Astrocyte (in vitro differentiated cells and primary cell): ENCODE data around the gene CHMP1B. TPM values are rescaled to one million over a fixed set of nuclear protein-coding genes. Genes with fewer than 3 reads are reported as not detected.

Experiments
- DNase-seq: peaks from one replicate; pipeline ENCODE4 v3.0.0-alpha.2; 2010; ENCODE audit warnings: low read depth
- FAIRE-seq: peaks from 2 replicates; lab custom pipeline; 2011; peaks lifted over from hg19 to GRCh38; lab: Jason Lieb, UNC
- H2AFZ ChIP-seq: 2 replicates; pipeline ENCODE4 v1.6.0; 2012; ENCODE audit warnings: low read depth, low read length, inconsistent platforms
- H3K27ac ChIP-seq: 2 replicates; pipeline ENCODE4 v1.5.1; 2011; ENCODE audit warnings: low read depth, low read length, inconsistent platforms
- H3K27me3 ChIP-seq: 2 replicates; pipeline ENCODE4 v1.6.0; 2011; ENCODE audit warnings: low read length, inconsistent platforms; ENCODE audit not compliant: insufficient read depth
- H3K36me3 ChIP-seq: 2 replicates; pipeline ENCODE4 v1.5.1; 2011; ENCODE audit warnings: low read length, inconsistent platforms; ENCODE audit not compliant: insufficient read depth
- H3K4me1 ChIP-seq: 2 replicates; pipeline ENCODE4 v1.5.1; 2011; ENCODE audit warnings: low read length, inconsistent platforms; ENCODE audit not compliant: insufficient read depth
- H3K4me2 ChIP-seq: 2 replicates; pipeline ENCODE4 v1.6.0; 2012; ENCODE audit warnings: low read length, inconsistent platforms
- H3K4me3 ChIP-seq: 2 replicates; pipeline ENCODE4 v1.5.1; 2011; ENCODE audit warnings: low read depth, mild to moderate bottlenecking, low read length, inconsistent platforms; ENCODE audit not compliant: insufficient read depth
- H3K79me2 ChIP-seq: 2 replicates; pipeline ENCODE4 v1.6.0; 2012; ENCODE audit warnings: mild to moderate bottlenecking, low read length, inconsistent platforms; ENCODE audit not compliant: insufficient read depth
- H3K9ac ChIP-seq: 2 replicates; pipeline ENCODE4 v1.6.0; 2012; ENCODE audit warnings: mild to moderate bottlenecking, low read length, inconsistent platforms
- H3K9me3 ChIP-seq: 2 replicates; pipeline ENCODE4 v1.5.1; 2012; ENCODE audit warnings: low read depth, mild to moderate bottlenecking, low read length, inconsistent platforms; ENCODE audit not compliant: insufficient read depth
- H4K20me1 ChIP-seq: 2 replicates; pipeline ENCODE4 v1.6.0; 2012; ENCODE audit warnings: low read length, inconsistent platforms; ENCODE audit not compliant: insufficient read depth
- H3K27ac Mint-ChIP-seq: one replicate; pipeline ENCODE4 v1.8.0; 2021; ENCODE audit warnings: mild to moderate bottlenecking, mixed read lengths; ENCODE audit not compliant: unreplicated experiment
- H3K27me3 Mint-ChIP-seq: one replicate; pipeline ENCODE4 v1.8.0; 2021; ENCODE audit warnings: low read depth, mixed read lengths; ENCODE audit not compliant: unreplicated experiment
- H3K36me3 Mint-ChIP-seq: one replicate; pipeline ENCODE4 v1.8.0; 2021; ENCODE audit warnings: low read depth, mixed read lengths; ENCODE audit not compliant: unreplicated experiment
- H3K4me1 Mint-ChIP-seq: one replicate; pipeline ENCODE4 v1.8.0; 2021; ENCODE audit warnings: low read depth, mixed read lengths; ENCODE audit not compliant: unreplicated experiment
- H3K4me3 Mint-ChIP-seq: one replicate; pipeline ENCODE4 v1.8.0; 2021; ENCODE audit warnings: mild to moderate bottlenecking, moderate library complexity, mixed read lengths; ENCODE audit not compliant: unreplicated experiment
- H3K9me3 Mint-ChIP-seq: one replicate; pipeline ENCODE4 v1.8.0; 2021; ENCODE audit warnings: mild to moderate bottlenecking, mixed read lengths; ENCODE audit not compliant: unreplicated experiment
- EZH2 ChIP-seq: IDR thresholded peaks from 2 replicates; pipeline ENCODE4 v1.6.1; 2012; ENCODE audit warnings: mild to moderate bottlenecking, low read length, inconsistent platforms; ENCODE audit not compliant: insufficient read depth
- total RNA-seq: library from RNA; stranded (reverse); gene quantifications from 2 replicates; pipeline ENCODE4 v1.2.1, GENCODE V29; 2021
- TF ChIP-seq, protein P1 (sequence below): IDR thresholded peaks from 2 replicates; pipeline ENCODE4 v1.5.1; 2011; ENCODE audit warnings: low read depth, mild to moderate bottlenecking, inconsistent platforms, low read length, moderate library complexity; ENCODE audit not compliant: insufficient read depth

Gene CHMP1B
- total RNA-seq, 1 donor from 2014 or later = 49.7 TPM

DNA sequence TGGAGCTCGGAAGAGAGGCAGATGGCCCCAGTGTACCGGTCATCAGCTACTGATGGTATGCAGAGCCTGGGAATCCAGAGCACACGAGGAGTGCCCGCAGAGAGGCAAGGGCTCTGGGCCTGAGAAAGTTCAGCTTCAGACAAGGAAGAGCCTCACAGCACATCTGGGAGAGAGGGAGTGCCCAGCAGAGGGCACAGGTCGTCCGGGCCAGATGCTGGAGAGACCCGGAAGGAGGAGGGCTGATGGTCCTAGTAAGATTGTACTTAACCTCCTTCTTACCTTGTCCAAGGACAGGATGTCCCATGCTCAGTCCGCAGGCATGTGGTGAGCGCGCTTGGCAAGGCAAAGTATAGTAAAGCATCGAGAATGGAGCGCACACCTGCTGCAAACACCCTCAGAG, 24.4 kb upstream of the CHMP1B start:
- no peak overlapping the region for H3K9ac ChIP-seq
- no peaks in the 10 kb centered on the region for H3K36me3 ChIP-seq
- no peaks in the 10 kb centered on the region for H3K79me2 ChIP-seq
- FAIRE-seq = no peak
- H3K4me1 ChIP-seq = no peaks in the 10 kb centered on the region
- H3K9me3 ChIP-seq = no peaks in the 10 kb centered on the region
- no peaks in the 10 kb centered on the region for H3K27me3 ChIP-seq
- no peak overlapping the region for H3K4me3 ChIP-seq
- H4K20me1 ChIP-seq = no peaks in the 10 kb centered on the region
- H3K27me3 Mint-ChIP-seq = no peaks in the 10 kb centered on the region
- H3K27ac Mint-ChIP-seq = no peak overlapping the region
- H3K4me1 Mint-ChIP-seq = peaks cover 6% of the 10 kb centered on the region
- DNase-seq = no peak
- H3K36me3 Mint-ChIP-seq = no peaks in the 10 kb centered on the region
- no peak overlapping the region for H3K27ac ChIP-seq
- TF ChIP-seq, protein P1, sequence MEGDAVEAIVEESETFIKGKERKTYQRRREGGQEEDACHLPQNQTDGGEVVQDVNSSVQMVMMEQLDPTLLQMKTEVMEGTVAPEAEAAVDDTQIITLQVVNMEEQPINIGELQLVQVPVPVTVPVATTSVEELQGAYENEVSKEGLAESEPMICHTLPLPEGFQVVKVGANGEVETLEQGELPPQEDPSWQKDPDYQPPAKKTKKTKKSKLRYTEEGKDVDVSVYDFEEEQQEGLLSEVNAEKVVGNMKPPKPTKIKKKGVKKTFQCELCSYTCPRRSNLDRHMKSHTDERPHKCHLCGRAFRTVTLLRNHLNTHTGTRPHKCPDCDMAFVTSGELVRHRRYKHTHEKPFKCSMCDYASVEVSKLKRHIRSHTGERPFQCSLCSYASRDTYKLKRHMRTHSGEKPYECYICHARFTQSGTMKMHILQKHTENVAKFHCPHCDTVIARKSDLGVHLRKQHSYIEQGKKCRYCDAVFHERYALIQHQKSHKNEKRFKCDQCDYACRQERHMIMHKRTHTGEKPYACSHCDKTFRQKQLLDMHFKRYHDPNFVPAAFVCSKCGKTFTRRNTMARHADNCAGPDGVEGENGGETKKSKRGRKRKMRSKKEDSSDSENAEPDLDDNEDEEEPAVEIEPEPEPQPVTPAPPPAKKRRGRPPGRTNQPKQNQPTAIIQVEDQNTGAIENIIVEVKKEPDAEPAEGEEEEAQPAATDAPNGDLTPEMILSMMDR = no peak
- no peak for TF ChIP-seq EZH2
- H3K4me2 ChIP-seq = no peak overlapping the region
- H3K9me3 Mint-ChIP-seq = no peaks in the 10 kb centered on the region
- H3K4me3 Mint-ChIP-seq = no peak overlapping the region
- no peak overlapping the region for H2AFZ ChIP-seq

DNA sequence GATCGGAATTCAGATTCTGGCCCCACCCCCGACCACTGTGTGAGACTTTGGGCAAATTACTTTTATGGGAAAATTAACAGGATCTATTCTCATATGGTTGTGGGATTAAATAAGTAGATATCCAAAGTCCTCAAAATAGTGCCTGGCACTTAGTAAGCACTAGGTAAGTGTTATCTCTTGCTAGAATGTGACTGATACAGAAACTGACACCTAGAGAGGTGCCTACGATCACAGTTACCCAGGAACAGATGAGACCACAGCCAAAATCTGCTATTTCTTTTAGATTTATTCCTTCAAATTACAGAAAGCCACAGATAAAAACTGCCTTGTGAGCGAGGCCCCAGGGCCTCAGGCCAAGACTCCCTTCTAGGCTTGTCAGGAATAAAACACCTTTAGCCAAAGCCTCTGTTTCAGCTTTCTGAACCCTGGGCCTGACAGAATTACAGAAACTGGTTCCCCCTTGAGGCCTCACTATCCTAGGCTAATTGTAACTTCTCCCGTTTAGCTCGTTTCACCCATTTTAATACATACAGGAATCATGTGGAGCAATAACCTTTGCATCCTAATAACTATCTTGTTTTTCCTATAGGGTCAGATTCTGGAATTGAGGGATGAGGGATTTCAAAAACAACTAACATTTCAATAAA, 22.3 kb upstream of the CHMP1B start:
- H3K36me3 ChIP-seq = no peaks in the 10 kb centered on the region
- H4K20me1 ChIP-seq = no peaks in the 10 kb centered on the region
- H3K27me3 ChIP-seq = no peaks in the 10 kb centered on the region
- H3K4me3 ChIP-seq = no peak overlapping the region
- FAIRE-seq (no peak), DNase-seq (no peak)
- H3K79me2 ChIP-seq = no peaks in the 10 kb centered on the region
- H2AFZ ChIP-seq = no peak overlapping the region
- H3K4me3 Mint-ChIP-seq = no peak overlapping the region
- H3K9me3 Mint-ChIP-seq = no peaks in the 10 kb centered on the region
- no peak for TF ChIP-seq EZH2
- TF ChIP-seq, protein P1 = no peak
- no peak overlapping the region for H3K27ac ChIP-seq
- no peaks in the 10 kb centered on the region for H3K36me3 Mint-ChIP-seq
- H3K4me1 Mint-ChIP-seq = peaks cover 3% of the 10 kb centered on the region
- H3K4me1 ChIP-seq = no peaks in the 10 kb centered on the region
- H3K27ac Mint-ChIP-seq = no peak overlapping the region
- no peaks in the 10 kb centered on the region for H3K27me3 Mint-ChIP-seq
- no peak overlapping the region for H3K9ac ChIP-seq
- no peaks in the 10 kb centered on the region for H3K9me3 ChIP-seq
- no peak overlapping the region for H3K4me2 ChIP-seq

DNA sequence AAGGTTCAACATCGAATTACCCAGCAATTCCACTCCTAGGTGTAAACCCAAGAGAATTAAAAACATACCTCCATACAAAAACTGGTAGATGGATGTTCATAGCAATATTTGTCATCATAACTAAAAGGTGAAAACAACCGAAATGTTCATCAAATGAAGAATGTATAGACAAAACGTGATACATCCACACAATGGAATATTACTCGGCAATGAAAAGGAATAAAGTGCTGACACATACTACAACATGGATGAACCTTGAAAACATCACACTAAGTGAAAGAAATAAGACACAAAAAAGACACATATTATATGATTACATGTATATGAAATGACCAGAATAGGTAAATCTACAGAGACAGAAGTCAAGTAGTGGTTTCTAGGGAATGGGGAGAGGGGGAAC, 20.6 kb upstream of the CHMP1B start:
- TF ChIP-seq, protein P1 = no peak
- no peak for TF ChIP-seq EZH2
- FAIRE-seq = no peak

More for the DNA sequence above, 20.6 kb upstream of the CHMP1B start:
- no peaks in the 10 kb centered on the region for H3K9me3 Mint-ChIP-seq
- Histone ChIP-seq H3K9ac (no peak overlapping the region), H3K36me3 (no peaks in the 10 kb centered on the region), H3K4me3 (no peak overlapping the region), H3K4me1 (no peaks in the 10 kb centered on the region), H2AFZ (no peak overlapping the region), H3K9me3 (no peaks in the 10 kb centered on the region), H3K4me2 (no peak overlapping the region), H3K79me2 (no peaks in the 10 kb centered on the region), H3K27ac (no peak overlapping the region), H3K27me3 (no peaks in the 10 kb centered on the region), H4K20me1 (no peaks in the 10 kb centered on the region)
- peaks cover 3% of the 10 kb centered on the region for H3K4me1 Mint-ChIP-seq
- H3K27ac Mint-ChIP-seq = no peak overlapping the region
- no peaks in the 10 kb centered on the region for H3K27me3 Mint-ChIP-seq
- DNase-seq = no peak
- H3K4me3 Mint-ChIP-seq = no peak overlapping the region
- no peaks in the 10 kb centered on the region for H3K36me3 Mint-ChIP-seq
